Tibial nerve (tissue), 4 donors: ENCODE results near the gene ZNF516.

Experiments
- EP300 ChIP-seq, 2 donors: sonication (generic); formaldehyde crosslinking; IDR thresholded peaks; one replicate each; pipeline ENCODE4 v1.6.1; 2017; ENCODE audit warnings: antibody characterized with exemption in 2 of 2, mild to moderate bottlenecking in 1 of 2
- POLR2A ChIP-seq, 2 donors: fragments of 450-650 bp; IDR thresholded peaks; one replicate each; pipeline ENCODE4 v1.6.1; 2017; ENCODE audit warnings: antibody characterized with exemption in 2 of 2, mild to moderate bottlenecking in 2 of 2, moderate library complexity in 2 of 2
- TF ChIP-seq, protein P1 (sequence below), 5 experiments: fragments of 200-600 bp in 3 of 5; fragments of 450-650 bp in 2 of 5; sonication (generic) in 3 of 5; IDR thresholded peaks; one replicate each; pipeline ENCODE4 v1.5.1; 2016 to 2019; ENCODE audit warnings: antibody characterized with exemption in 5 of 5, mild to moderate bottlenecking in 3 of 5, moderate library complexity in 2 of 5

DNA sequence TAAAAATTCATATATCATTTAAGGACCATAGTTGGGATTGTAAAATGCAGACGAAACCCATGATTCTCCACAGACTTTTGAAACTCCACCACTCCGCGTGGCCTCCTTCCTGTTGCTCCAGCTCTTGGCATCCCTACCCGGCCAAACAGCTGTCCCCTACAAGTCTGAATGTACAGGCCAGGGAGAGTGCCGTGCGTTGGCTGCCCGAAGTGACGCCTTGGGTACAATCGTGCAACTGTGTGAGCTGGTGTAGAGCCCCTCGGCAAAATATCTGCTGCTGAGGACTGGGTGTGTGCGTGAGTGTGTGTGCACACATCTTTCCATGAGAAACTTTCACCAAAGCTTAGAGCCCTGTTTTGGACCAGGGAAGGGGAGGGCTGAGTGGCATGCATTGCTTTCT is 43.8 kb upstream of the ZNF516 start:
- TF ChIP-seq, protein P1, sequence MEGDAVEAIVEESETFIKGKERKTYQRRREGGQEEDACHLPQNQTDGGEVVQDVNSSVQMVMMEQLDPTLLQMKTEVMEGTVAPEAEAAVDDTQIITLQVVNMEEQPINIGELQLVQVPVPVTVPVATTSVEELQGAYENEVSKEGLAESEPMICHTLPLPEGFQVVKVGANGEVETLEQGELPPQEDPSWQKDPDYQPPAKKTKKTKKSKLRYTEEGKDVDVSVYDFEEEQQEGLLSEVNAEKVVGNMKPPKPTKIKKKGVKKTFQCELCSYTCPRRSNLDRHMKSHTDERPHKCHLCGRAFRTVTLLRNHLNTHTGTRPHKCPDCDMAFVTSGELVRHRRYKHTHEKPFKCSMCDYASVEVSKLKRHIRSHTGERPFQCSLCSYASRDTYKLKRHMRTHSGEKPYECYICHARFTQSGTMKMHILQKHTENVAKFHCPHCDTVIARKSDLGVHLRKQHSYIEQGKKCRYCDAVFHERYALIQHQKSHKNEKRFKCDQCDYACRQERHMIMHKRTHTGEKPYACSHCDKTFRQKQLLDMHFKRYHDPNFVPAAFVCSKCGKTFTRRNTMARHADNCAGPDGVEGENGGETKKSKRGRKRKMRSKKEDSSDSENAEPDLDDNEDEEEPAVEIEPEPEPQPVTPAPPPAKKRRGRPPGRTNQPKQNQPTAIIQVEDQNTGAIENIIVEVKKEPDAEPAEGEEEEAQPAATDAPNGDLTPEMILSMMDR (IDR thresholded peaks at IDR 0.05), result no peak
- TF ChIP-seq POLR2A (IDR thresholded peaks at IDR 0.05) (no peak), EP300 (IDR thresholded peaks at IDR 0.05) (no peak)
